NCI-H1436 treated with DMSO at 0.1 percent for 48 hours (cell line): ENCODE results near the gene APOBEC4.
"Not testable (repeated sequence)": the region's sequence is repeated elsewhere in the genome, so short reads cannot be mapped to it uniquely, and the experiment has no call there.

Experiments
- DNase-seq: peaks from one replicate; lab custom pipeline; 2025; lab: John Stamatoyannopoulos, UW

The APOBEC4 gene

DNA sequence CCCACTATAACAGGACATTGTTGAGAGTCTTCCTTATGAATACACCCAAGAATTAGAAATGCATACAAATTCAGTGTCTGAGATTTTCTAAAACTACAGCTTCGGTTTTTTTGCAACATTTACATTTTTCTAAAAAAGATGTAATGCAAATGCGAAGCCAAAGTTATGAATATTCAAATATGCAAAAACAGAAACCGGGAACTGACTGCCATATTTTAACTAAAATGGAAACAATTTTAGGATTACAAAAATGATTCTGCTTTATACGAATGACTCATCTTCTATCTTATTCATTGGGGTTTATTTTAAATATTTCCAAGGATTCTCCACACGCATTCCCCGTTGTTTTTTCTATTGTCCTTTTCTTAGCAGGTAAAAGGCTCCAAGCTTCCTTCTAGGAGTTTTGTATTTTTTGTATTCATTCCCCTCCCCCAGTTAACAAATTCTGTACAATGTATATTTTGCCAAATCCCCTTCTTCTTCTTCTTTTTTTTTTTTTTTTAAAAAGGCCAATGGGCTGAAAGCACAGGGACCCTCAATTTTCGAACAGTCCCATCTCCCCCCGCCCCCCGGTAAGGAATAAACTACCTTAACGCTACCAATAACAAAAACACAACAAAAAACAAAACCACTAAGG is 18.6 kb downstream of the APOBEC4 start:
- no peak for DNase-seq

DNA sequence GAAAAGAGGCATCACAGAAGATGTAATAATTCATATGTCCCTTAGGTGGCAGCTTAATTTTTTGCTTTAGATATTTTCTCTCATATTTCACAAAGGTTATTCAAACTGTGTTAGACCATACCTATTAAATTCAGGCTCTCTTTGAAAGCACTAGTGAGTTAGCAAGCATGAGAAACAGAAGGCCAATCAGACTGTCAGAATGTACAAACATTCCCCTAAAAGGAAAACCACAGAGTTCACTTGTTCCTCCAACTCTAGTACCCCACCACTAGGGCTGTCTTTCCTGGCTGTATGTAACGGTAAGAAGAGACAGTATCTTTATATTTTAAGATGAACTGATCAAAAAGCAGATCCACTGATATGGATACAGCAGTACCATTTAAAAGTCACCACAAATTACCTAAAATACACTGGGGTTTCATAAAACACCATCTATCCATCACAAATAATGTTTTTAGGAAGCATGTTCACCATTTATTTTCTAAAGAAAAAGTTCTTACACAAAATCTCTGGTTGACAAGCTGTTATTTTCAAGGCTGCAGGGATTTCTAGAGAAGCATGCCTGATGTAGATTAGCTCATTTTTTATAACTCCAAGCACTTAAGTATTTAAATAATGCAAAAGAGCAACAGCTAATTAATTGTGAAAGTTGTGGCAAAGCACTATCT is 19.3 kb downstream of the APOBEC4 start:
- no peak for DNase-seq

DNA sequence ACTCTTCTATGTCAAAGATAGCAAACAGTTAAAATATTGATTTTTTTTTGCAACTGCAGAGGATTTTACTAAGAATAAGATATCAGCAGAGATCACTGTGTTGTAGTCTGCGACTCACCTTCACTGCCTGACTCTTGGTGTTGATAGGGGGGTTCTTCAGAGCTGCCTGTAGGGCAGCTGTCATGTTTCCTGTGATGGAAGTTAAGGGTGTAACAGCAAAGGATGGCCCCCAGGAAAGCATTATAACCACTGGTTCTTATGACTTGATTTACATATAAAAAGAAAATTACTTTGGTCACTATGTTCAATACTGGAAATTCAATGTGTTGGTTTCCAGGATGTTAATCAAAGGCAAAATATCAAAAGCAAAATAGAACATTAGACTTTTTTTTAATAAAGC is 20.2 kb downstream of the APOBEC4 start:
- DNase-seq, result no peak

DNA sequence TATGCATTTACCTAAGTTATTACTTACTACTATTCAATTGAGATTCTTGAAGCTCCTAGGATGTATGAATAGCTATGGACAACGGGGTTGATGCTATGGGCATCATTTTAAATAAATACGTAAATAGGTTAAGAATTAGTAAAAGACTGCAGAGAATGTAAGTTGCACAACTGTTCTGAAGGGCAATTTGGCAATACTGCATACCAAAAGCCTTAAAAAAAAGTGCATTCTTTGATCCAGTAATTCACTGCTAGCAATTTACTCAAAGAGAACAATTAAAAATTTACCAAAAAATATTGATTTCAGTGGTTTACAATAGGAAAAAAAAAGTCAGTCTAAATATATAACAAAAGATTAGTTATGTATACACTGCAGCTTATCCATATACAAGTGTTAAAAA is 21.0 kb downstream of the APOBEC4 start:
- DNase-seq, result no peak

DNA sequence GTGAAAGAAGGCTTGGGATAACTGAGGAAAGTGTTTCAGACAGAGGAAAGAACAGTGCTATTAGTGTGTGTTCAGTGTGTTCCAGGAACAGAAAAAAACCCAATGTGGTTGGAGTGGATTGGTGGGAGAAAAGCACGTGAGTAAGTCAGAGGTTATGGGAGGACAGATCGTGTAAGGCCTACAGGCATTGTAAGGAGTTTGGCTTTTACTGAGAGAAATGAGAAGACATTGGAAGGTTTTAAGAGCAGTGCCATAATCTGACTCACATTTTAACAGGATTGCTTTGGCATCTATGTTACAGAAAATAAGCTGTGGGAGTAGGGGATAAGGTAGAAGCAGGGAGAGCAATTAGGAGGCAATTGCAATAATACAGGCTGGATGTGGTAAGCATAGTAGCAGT is 22.4 kb downstream of the APOBEC4 start:
- no peak for DNase-seq

DNA sequence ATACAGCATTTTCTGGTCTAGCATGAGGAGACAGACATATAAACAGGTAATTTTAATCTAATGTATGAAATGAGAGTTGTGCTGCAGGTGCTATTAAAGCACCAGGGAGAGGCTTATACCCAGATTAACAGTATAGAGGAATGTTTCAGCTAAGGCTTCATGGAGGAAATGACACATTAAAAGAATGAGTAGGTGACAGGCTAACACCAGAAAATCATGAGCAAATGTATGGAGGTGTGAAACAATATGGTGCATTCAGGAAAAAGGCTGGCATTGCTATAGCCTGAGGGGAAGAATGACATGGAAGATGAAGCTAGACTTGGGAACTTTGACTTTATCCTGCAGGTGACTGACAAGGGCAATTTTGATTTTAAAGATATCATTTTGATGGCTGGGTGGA is 24.6 kb downstream of the APOBEC4 start:
- DNase-seq, result no peak

DNA sequence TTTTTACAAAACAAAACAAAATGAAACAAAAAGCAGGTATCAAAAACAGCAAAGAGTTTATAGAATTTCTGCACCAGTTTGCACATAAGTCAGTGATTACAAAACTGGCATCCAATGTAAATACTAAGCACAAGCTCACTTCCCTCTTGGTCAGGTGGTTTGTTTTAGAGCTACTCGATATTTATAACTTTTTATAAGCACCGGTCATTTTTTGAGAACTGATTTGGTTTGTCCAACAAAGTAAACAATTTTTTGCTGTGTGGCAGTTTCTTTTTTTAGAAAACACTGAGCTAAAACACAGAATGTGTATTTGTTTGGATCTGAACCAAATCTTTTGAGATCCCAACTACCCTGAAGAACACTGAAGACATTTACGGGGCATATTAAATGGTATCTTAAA is 26.9 kb downstream of the APOBEC4 start:
- DNase-seq, result not testable (repeated sequence)

DNA sequence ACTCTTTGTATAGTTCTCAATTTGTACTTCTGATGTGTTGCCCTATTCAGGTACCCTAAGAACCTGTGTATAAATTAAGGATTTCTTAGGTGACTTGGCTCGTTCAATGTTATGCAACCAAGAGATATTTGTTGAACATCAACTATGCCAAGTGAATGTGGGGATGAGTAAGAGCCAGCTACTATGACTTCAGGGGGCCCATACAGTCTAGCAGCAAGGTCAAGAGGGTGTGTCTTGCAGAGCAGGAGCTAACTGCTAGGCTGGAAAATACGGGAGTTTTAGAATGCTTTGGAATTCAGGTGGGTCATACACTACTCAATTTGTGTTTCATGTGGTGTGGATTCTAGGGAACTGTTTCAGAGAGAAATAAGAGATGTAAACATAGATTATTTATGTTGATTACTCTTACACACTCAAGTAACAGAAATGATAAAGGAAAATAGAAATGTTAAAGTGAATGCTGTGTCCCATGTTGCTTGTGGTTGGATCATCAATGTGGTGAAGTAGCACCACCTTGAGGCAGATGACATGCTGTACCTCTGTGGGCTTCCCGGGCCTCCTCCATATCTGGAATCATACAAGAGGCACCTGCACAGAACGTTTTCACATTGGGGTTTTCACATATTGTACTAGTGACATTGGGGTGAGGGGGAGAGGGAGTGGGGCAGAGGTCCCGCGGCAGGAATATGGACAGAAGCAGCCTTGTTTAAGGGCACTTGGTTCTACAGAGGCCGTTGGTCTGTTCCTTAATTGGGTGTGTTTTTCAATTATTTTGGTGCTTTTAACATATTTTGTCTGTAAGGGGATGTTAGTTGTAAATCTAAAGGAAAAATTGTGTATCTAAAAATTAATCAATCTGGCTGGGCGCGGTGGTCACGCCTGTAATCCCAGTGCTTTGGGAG is 30.0 kb downstream of the APOBEC4 start:
- no peak for DNase-seq

DNA sequence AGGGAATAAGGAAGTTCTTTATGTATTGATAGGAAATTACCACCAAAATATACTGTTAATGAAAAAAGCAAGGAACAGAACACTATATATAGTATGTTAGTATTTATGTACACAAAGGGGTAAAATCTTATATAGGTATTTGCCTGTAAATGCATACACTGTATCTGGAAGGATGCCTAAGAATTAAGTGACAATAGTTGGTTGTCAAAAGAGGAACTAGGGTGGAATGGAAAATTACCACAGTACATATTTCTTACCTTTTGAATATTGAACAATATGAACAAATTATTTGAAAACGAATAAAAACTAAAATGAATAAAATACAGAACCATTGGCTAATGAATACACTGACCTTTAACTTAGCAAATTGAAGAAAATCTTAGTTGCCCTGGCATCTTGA is 31.1 kb downstream of the APOBEC4 start:
- DNase-seq, result no peak

DNA sequence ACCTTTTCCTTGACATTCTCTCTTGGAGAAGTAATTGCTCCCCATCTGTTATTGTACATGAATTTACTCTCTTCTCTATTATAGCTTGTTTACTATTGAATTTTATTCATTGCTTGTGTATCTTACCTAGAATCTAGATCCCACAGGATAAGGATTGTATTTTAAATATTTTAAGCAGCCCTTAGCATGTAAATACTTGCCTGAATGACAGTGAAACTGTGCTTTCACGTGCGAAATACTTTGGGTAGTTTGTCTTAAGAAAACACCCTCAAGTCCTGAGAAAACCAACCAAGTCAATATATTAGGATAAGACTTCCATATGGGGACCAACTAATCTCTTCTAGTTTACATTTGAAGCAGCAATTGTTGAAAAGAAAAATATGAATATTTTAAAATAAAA is 32.8 kb downstream of the APOBEC4 start:
- no peak for DNase-seq

DNA sequence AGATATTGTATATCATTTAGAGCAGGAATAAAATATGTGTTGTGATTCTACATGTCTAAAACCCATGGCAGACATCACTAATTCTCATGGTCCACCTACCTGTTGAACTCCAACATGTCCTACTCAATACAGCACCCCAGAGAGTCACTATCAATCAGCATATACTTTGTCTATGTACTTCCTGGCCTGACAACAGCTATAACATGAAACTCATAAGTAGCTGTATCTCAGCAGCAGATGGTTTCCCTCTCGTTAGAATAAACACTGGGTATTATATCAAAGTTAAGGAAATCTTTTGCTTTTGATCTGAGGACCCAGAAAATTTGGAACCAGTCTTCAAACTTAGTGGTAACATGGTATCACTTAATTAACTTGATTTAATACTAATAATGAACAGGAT is 33.3 kb downstream of the APOBEC4 start:
- no peak for DNase-seq

DNA sequence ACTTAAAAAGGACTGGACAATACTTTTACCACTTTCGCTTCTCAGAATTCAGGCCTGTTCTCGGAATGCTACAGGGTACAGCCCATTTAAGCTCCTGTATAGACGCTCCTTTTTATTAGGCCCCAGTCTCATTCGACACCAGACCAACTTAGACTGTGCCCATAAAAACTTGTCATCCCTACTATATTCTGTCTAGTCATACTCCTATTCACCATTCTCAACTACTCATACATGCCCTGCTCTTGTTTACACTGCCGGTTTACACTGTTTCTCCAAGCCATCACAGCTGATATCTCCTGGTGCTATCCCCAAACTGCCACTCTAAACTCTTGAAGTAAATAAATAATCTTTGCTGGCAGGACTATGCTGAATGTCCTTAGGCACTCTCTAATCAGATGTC is 34.9 kb downstream of the APOBEC4 start:
- DNase-seq, result not testable (repeated sequence)

DNA sequence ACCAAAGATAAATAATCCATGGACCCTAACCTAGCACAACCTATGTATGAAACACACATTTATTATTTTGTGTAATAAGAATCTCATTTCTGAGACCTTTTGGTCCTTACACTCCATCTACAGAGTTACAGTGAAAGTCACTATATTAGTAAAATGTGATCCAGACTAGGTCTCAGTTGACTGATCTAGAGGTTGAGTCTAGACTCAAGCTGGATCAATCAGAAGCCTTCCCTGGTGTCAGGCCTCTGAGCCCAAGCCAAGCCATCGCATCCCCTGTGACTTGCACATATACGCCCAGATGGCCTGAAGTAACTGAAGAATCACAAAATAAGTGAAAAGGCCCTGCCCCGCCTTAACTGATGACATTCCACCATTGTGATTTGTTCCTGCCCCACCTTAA is 40.1 kb downstream of the APOBEC4 start:
- not testable (repeated sequence) for DNase-seq

DNA sequence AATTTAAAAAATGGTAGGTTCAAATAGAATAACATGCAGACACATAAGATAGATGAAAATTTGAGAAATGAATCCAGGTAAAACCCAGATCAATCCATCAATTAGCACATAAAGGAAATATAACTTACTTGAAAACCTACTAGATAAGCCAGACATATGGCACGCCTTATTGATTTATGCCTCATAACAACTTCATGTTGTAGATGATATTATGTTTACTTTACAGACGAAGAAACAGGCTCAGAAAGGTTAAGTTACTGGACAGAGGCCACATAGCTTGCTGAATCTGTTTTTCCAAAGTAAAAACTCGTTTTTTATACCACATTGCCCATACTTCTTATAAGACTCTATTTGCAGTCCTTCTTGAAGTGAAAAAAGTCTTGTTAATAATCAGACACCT is 40.7 kb downstream of the APOBEC4 start:
- no peak for DNase-seq

DNA sequence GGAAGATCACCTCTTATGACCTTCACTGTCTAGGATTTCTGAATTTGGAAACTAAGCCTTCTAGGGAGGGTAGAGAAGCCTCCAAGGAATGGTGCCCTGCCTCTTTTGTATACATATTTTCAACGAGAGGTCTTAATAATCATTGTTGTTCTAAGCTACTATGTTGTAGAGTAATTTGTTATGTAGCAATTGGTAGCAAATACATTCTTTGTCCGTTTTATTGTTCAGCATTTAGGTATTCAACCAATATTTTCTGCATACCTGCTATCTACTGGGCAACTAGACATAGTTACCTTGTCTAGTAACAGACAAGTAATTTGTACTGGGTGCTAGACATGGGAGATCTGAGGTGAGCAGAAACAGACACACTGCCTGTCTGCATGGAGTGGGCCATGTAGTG is 42.1 kb downstream of the APOBEC4 start:
- no peak for DNase-seq

DNA sequence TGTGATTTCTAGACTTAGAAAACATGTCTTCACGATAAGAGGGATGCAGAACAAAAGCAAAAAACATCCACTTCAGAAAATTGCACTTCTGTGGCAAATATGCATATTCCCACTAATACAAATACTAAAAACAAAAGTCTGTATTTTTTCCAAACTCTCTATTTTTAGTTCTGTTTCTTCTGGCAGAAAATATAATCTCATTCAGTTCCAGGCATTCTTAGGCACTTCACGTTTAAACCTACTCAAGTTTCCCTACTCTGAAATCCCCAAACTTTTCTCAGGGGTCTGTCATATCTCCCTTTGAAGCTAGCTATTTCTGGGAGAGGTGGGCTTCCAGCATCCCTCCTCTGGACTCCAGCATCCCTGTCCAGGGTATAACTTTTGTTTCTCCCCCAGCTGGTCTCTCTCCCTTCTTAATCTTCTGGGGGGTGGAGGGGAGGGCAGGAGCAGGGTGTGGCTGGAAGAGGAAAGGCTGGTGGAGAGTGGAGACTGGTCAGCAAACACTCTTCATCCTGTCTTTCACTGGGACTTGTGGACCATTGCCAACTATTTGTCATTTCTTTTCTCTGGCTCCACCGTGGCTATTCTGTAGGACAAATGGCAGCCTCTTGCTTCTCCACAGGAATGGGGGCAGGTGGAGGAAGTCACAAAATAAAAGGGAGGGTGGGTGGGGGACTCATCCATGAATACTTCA is 43.2 kb downstream of the APOBEC4 start:
- no peak for DNase-seq

DNA sequence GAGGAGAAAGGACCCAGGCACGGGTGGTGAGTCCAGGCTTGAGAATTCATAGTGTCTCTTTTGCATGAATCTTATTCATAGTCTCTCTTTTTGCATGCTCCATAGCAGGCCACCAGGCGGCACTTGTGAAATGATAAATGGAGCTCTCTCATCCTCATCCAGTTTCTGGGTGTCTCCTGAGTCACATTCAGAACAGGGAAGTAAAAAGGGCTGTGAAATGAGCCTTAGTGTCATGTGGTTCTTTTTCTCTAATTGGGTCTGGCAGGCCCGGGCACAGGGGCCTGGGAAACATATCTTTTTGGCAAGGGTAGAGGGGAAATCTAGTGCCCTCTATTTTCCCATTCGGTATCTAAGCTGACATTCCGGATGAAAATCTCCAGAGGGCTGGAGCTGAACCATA is 43.8 kb downstream of the APOBEC4 start:
- DNase-seq, result no peak

DNA sequence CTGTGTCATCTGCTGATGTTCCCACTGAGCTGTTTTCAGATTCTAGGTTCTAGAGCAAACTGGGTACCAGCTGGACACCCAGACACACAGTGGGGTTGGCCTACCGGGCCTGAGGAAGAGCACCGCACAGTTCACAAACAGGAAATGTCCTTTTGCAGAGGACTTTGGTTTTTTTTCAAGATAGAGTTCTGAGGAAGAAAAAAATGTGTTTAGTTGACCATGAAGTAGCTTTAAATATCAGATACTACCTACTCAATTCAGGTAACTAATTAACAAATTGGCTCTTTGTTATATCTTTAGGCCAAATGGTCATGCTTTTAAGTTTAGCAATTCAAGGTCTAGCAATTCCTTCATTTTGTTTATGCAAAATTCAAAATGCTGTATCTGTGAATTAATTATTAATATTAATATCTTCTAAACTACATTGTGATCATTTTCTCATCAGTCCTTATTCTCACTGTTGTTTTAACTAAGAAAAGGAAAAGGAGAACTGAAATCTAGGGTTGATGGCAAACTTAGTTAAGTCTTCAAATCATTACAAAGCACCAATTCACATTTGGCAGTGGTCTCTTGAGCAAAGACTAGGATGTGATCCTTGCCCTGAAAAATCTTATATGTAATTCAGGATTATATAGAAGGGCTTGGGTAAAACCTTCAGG is 45.7 kb downstream of the APOBEC4 start:
- DNase-seq, result no peak

DNA sequence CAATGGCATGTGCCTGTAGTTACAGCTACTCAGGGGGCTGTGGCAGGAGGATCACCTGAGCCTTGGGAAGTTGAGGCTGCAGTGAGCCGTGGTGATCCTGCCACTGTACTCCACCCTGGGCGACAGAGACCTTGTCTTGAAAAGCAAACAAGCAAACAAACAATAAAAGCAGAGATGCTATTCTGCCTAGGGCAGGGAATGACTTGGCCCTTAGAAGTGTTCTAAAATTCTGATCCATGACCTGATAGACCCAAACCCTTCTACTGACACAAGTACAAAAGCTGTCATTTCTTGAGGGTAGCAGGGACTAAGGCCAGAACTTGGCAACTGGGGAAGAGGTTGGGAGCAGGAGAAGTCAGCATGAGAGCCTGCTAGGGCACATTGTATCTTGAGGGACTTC is 47.2 kb downstream of the APOBEC4 start:
- DNase-seq, result no peak

DNA sequence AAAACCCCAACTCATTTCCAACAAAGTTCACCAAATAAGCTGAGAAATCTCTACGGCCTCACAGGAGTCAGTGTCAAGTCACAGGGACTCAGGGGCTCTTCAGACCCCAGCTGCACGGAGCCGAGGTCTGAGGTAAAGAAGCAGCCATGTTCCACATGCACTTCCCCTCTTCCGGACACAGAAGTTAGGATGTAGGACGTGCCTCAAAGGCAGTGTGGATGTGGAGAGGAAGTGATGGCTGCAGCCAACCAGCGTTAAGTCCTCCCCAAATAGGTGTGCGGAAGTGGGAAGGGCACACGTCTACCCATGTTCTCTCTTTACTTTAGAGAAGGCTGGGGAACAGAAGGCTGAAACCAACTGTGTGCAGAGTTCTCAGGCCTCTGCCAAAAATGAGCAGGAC is 48.3 kb downstream of the APOBEC4 start:
- no peak for DNase-seq

DNA sequence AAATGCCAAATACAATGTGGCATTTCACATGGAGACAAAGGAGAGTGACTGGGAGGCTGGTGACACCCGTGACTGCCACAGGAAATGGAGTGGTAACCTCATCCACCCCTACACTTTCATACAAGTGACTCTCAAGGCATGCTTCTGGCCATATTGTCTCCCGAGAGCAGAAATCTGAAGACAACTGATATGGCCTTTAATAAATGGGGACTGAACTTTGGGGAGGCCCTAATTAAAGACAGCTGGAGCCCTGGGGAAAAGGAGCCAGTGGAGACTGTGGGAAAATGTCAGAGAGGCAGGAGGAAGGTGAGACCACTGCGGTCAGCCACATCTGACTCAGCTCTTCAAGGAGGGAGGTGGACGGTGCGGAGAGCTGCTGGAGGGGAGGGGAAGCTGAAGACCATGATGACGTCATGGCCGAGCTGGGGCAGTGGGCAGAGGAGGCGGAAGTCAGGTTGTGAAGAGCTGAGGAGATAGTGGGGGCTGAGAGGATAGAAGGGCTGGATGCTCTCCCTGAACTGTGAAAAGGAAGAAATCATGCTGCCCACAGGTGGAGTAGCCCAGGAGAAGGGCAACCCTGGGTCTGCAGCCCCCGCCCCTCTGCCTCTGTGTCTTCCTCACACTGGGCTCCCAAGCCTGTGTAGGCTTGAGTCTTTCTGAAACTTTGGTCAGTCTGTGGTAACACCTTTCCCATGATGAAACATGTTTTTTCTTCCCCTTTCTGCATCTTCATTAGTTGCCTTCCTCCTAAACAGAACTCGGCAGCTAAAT is 48.9 kb downstream of the APOBEC4 start:
- DNase-seq, result no peak
